NCI-H345 treated with DMSO at 0.1 percent for 48 hours (cell line): ENCODE data around the gene CAPN12.

ENCODE experiments used
- DNase-seq: peaks from one replicate; lab custom pipeline; 2025; ENCODE audit not compliant: unreplicated experiment; lab: John Stamatoyannopoulos, UW

Gene CAPN12

DNA sequence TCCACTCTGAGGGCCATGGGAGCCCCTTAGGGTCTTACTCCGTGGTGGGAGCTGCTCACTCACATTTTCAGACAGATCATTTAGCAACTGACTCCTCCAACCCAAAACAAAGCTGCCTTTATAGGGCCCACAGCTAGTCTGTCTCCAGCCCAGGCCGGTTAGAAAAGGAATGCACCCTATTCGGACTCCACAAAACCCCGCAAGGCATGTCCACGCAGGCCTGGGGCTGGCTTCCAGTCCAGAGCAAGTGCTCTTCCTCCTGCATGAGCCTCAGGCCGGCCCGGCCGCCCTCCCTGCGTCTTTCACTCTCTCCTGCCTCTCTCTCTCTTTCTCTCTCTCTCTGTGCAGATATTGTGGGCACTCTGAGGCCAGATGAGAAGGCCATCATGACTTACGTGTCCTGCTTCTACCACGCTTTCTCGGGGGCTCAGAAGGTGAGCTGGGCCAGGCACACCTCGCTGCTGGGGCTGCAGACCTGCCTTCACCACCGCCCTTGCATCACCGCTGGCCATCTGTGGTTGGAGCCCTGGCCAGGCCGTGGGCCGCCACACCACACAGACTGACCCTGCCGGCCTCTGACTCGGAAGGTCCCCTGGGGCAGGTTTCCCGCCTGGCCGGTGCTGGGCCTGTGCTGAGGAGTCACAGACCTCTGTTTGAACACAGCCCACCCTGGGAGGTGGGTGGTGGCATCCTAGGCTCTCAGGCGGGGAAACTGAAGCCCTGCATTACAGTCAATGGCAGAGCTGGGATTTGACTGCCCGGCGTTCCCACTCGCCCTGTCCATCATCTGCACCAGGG lies 33.1 kb downstream of the CAPN12 start:
- DNase-seq, result no peak

DNA sequence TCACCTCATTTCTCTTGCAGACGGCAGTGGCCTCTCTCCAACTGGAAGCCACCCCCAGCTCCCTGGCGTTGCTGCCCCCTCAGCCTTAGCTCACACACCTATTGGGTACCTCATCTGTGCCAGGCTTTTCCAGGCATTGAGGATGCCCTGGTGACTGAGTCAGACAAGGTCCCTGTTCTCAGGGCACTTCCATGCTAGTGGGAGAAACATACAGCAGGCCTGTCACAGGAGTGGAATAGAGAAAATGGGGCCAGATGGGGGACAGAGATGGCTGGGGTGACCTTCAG lies 33.9 kb downstream of the CAPN12 start:
- no peak for DNase-seq

DNA sequence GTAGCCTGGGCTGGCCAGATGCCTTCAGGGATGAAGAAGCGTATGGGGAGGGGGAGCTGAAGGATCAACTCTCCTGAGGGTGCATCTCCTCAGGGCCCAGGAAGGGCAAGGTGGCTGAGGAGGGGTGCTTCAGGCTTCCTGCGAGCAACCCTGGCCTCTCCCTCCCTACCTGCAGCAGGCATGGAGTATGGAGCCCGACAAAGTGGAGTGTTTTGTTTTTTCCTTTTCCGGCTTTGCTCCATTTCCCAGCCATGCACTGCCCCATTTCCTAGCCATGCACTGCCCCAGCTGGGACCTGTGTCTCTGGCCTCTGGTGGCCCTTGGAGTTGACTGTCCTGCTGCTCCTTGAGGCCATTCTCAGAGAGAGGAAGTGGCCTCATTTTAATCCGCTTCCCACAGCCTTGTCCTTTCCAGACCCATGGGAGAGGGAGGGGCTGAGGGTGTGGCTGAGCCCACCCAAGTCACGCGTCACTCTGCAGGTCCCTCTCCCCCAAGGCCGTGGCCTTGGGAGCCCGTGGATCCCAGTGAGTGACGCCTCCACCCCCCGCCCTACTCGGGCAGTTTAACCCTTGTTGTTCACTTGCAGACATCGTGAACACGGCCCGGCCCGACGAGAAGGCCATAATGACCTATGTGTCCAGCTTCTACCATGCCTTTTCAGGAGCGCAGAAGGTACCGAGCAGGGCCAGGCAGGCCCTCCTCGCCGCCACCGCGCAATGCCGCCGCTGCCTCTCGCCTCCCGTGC lies 34.4 kb downstream of the CAPN12 start:
- DNase-seq, result no peak

DNA sequence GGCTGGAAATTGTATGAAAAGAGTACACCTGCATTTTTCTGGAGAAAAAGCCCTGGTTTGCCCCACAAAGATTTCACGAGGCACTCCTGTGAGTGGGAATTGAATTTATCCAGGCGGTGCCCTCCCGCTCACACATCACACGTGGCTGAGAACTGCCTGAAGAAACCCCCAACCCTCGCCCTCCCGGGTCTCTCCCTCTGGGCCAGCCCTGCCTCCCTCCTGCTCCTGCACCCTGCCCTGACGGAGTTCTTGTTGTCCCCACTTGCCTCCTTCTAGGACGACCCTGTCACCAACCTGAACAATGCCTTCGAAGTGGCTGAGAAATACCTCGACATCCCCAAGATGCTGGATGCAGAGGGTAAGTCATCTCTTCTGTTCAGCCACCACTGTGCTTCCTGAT lies 35.2 kb downstream of the CAPN12 start:
- DNase-seq, result no peak

DNA sequence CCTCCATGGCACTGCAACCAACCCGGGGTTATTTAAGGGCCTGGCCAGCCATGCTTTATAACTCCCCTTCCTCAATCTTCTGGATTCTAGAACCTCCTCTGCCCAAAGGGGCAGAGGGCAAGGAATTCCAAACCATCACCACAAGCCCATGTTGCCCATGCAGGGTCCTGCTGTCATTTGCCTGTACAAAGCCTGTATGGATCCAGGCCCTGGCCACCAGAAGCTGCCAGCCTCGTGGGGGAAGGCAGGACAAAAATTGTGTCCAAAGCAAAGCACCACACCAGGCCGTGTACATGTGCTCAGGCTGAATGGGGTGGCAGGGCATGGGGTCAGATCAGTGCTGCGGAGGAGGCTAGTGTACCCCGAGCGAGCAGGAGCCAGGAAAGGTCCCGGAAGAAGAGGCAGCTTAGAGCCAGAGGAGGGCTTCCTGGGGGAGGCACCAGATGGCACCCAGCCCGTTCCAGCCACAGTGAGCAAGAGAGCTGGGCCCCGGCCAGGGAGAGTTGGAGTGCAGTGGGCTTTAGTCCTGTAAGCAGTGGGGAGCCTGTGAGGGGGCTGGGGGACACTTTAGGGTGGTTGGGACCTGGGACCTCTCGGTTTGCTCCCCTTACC lies 35.8 kb downstream of the CAPN12 start:
- DNase-seq, result no peak

DNA sequence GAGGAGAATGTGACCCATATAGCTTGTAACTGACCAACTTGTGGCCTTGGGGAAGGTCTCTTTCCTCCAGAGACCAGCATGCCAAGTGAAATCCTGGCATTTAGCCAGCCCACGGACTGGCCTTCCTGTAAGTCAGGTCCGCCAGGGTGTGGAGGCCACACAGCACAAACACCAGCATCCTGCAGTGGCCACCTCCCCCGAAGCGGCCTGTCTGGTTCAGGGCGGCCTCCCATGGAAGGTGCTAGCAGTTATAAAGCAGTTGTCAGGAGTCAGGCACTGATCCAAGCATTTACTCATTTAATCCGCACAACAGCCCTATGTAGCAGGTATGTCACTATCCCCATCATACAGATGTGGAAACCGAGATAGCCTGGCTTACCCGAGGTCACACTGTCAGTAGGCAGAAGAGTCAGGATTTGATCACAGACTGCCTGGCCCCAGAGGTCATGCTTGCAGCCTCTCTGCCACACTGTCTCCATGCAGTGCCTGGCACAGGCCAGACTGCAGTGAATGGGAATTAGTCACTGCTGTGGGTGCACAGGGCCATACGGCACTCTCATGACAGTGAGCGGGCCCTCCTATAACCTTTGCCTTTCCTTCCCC lies 36.7 kb downstream of the CAPN12 start:
- DNase-seq, result no peak

DNA sequence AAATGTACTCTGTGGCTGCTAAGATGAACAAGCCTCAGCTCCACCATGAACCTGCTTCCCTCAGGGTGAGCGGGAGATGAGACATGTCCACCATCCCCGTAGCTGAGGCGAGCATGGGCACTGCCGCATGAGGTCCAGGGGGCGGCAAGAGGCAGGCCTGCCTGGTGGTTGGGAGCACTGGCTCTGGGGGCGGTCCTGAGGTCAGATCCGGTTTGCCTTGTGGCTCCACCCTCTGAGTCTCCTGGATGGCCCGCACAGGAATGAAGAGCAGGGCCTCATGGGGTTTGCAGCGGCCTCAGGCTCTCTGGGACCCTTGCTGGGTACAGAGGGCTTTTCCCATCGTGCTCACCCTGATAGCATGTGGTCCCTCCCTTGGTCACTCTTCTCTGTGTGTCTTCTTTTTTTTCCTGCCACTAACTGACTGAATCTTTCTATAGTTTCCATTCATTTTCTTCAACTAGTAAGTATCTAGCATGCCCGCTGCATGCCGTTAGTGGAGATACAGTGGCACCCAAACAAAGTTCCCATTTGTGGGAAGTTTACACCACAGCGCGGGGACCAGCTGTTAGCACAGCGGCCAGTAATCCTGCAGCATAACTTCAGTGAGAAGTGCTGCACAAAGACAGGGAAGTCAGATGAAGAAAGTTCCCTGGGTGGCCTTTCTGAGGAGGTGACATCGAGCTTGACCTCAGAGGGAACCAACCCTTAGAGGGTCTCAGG lies 37.3 kb downstream of the CAPN12 start:
- DNase-seq, result no peak

DNA sequence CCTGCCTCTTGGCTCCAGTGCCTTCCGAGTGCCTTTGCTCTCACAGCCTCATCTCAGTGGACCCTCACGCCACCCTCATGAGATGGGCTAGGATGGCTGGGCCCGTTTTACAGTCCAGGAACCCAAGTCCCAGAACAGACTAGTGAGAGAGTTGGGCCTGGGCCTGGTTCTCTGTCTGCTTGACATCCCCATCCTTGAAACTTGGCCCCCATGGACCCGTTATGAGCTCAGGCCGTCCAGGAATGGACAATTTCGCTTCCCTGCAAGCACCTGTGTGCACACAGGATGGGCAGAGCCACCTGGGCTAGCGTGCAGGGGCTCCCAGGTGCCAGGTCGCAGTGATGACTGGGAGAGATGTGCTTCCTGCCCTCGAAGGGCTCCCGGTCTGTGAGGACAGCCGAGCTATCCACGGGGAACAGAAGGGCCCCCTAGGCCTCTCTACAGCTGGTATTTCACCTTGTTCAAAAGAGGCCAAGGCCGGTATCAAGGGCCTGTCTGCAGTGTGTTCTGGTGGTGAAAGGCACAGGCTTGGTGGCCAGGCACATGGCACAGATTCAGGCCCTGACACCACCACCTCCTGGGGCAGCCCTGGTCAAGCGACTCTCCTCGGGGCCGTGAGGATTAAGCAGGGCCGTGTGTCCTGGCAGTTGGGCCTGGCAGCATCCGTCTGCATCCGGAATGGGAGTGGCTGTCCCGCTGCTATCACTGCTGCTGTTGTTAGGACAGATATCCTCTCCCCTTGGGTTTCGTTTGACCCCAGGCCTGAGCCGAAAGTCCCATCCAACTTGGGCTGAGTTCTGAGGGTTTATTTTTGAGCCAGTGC lies 38.9 kb downstream of the CAPN12 start:
- no peak for DNase-seq

DNA sequence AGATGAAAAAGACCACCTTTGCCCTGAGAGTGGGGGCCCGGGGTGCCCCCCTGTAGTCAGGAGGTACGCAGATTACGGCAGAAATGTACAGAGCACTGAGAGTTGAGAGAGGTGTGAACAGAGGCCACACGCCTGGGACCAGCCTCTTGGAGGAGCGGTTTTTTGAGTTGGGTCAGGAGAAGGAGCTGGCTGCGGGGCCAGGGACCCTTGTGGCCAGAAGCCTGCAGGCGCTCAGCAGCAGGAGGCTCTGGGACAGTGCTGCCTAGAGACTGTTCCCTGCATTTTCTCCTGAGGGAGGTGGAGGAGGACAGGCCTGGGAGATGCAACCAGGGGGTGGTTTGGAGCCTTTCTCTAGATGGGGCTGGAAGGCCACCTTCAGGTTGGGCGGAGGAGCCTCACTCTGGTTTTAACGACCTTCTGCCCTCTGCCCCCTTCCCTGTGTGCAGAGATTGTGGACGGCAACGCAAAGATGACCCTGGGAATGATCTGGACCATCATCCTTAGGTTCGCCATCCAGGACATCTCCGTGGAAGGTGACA lies 39.7 kb downstream of the CAPN12 start:
- no peak for DNase-seq

DNA sequence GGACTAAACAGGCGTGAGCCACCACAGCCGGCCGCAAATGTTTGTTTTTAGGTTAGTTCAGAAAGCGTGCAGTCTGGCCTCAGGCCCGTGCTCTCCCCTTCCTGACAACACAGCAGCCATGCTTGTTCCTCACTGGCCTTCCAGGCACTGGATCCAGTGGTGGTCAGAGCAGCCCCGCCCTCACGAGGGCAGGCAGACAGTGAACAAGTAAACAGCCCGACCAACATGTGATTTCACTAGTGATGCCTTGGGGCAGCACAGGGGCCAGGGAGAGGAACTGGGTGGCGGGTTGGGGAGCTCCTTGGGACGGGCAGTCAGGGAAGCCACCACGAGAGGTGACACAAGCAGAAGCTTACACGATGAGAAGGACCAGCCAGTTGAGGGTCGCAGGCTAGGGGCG lies 40.8 kb downstream of the CAPN12 start:
- DNase-seq, result no peak

DNA sequence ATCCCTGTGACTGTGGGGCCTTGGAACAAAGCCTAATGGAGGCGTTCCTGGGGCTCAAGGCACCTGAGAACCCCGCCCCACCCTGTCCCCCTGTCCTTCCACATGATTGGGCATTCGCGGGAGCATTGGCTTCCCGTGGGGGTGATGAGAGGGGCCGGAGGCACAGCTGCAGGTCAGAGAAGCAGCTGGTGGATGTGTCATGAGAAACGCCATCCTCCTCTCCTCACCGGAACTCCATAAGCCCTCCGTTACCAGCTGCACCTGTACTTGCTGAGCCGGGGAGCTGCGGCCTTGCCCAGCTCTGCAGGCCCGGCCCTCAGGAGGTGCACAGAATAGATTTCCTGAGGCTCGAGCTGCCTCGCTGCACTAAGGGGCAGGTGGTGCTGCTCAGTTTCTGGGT lies 42.0 kb downstream of the CAPN12 start:
- no peak for DNase-seq

DNA sequence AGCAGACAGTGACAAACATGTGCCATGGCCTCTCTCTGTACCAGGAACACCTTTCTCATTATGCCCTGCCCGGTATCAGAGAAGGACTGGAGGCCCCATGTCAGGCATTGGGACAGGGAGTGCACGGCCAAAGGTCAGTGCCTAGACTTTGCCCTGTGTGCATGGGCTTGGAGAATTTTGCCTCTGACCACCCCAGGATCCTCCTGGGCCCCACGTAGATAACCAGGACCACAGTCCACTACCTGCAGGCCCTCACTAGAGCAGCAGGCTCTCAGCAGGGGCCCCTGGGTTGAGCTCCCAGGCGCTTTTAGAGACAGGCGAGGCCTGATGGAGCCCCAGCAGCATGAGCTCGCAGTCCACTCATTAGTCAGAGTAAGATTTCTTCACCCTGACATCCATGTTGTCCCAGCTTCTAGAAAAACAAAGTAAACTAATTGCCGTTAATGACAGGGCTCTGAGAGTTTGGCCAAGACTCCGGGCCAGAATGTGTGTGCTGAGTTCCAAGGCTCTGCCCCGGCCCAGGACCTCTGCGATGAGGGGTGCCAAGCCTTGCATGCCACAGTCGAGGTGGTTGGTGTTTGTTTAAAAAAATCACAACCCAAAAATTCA lies 42.7 kb downstream of the CAPN12 start:
- no peak for DNase-seq

DNA sequence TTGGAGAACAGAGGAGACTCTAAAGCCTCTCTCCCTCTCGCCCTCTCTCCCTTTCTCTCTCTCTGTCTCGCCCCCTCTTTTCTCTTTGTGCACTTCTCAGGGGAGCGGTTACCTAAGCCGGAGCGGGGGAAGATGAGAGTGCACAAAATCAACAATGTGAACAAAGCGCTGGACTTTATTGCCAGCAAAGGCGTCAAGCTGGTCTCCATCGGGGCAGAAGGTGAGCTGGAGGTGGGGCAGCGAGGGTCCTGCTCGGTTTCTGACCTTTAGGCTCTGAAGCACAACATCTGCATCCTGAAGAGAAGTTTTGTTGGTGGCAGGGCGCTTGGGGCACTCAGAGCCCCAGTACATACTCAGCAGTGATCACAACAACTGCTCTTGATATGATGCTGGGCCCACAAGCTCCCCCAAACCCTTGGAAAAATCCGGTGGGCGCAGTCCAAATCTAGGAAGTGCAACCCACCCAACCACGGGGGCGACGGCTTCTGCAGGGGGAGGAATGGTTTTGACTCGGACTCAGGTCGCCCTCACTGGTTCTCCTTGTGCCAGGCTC lies 43.3 kb downstream of the CAPN12 start:
- DNase-seq, result no peak

DNA sequence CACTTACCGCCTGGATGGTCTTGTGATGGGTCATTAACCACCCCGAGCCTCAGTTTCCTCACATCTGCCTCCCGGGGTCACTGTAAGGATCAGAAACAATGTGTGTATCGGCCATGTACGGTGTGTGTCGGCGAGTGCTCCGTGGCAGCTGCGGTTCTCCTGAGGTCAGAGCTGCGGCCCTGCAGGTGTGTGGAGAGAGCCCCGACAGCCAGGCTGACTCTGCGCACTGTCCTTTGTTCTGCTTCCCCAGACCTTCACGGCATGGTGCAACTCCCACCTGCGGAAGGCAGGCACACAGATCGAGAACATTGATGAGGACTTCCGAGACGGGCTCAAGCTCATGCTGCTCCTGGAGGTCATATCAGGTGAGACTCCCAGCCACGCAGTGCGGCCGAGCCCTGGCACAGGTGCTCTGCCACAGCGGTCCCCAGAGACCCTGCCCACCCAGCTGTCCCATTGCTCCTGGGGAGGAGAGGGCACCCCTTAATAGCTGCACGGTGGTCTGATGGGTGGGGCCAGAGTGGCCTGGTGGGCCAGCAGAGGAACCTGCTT lies 43.8 kb downstream of the CAPN12 start:
- DNase-seq, result no peak

DNA sequence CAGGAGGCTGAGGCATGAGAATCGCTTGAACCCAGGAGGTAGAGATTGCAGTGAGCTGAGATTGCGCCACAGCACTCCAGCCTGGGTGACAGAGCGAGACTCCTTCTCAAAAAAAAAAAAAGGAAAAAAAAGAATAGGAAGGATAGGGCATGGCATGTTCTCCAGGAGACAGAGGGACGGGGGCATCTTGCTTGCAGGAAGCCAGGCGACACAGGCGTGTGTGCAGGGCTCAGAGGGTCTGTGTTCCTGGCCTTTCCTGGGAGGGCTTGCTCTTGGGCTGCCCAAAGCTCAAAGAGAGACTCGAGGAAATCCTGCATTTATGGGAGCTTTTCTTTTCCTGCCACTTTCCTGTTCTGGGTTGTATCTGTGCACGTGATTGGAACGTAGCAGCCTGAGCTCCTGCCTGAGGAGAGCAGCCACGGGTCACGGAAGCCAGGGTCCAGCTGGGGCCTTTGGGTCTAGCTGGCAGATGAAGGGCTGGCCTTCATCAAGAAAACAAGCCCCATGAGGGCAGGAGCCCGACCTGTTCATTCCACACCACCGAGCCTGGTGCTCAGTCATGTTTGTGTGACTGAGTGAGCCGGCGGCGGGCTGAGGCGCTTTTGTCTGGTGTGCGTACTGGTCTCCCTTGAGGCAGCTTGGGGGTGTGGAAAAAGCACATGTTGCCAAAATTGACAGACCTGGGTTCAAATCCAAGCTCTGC lies 44.5 kb downstream of the CAPN12 start:
- no peak for DNase-seq

DNA sequence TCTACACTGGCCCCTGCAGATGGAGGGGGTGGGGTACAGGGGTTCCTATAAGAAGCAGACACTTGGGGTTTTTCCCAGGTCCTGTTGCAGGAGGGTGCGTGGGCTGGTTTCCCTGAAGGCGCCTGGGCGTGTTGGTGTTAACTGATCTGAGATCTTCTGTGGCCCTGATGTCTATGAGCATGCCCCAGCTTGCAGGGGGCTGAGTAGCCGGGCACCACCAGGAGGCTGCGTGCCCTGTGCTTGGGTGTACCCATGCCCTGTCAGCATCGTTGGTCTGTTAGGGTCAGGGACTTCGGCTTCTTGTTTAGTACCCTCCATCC lies 45.3 kb downstream of the CAPN12 start:
- no peak for DNase-seq

DNA sequence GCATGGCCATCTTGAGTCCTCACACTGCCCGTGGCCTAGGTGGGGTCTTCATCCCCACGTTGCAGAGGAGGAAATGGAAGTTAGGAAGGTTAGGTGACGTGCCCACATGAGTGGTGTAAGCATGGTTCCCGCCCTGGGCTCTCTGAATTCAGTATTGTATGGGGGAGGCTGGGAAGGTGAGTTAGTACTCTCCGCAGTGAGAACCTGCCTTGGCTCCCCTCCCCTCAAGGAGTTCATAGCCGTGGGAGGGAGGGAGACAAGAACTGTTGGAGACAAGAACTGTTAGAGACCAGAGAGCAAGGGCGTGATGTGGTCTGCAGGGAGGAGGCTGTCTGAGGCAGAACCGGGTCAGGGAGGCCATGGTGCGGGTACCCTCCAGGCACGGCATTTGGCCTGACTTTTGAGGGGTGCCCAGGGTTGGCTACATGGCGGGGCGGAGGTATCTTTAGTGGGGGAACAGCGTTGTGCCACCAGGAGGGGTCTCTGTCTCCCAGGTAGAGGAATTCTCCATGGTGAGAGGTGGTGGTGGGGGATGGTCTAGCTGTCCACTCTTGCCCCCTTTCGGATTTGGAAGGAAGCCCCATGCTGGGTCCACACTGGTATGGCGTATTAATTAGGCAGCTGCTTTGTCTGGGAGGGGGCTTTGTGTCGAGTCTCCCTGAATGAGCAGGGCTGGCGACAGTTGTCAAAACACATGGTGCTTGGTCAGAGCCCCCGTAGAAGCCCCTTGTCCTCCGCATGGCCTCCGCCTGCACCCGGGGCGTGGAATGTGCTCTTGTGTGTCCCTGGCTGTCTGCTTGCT lies 45.8 kb downstream of the CAPN12 start:
- DNase-seq, result no peak

DNA sequence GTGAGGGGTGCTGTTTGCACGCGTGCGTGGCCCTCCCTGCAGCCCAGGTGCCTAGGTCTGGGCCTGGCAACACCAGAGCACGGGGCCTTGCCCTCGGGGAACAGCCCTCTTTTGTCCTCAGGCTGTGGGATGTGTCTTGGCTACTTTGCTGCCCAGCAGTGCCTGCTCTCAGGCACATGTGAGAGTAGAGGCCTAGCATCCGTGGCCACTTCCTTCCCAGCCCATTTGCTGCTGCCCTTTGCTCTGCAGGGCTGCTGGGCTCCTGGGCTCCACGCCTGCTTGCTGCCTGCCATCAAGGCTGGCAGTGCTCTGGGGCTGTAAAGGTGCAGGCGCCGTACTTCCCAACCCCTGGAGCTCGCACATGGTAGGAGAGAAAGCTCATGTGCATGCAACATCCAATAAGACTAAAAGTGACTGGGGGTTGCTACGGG lies 46.6 kb downstream of the CAPN12 start:
- DNase-seq, result no peak
